ENCODE measurements around the gene PAQR4.

The PAQR4 gene

DNA sequence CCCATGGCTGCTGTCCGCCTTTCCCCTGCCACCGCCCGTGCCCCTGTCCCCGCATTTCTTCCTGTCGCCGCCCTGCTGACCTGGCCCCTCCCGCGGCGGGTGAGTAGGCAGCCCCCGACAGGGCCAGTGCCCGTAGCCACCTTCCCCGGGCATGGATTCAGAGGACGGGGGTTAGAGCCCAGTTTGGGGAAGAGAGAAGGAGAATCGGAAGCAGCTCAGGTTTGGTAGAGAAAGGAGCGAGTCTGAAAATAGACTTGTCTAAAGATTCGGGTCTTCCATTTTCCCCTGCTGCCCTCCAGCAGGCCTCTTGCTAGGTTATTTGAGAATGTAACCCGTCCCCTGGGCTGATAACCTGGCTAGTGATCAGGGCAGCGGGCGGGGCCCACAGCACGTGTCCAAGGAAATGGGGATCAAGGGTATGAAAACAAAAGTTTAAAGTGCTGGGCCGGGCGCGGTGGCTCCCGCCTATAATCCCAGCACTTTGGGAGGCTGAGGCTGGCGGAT lies 35.7 kb downstream of the PAQR4 start:
- DNase-seq (ENCODE audit: low read depth), result no peak

GRCh38 chr16:3007059-3007956 lies 38.2 kb downstream of the PAQR4 start:
- no peak for DNase-seq (ENCODE audit: low read depth)

GRCh38 chr16:3007957-3008689 lies 39.0 kb downstream of the PAQR4 start:
- DNase-seq (ENCODE audit: low read depth), result no peak

GRCh38 chr16:3008690-3009037 lies 39.5 kb downstream of the PAQR4 start:
- DNase-seq (ENCODE audit: low read depth), result no peak

DNA sequence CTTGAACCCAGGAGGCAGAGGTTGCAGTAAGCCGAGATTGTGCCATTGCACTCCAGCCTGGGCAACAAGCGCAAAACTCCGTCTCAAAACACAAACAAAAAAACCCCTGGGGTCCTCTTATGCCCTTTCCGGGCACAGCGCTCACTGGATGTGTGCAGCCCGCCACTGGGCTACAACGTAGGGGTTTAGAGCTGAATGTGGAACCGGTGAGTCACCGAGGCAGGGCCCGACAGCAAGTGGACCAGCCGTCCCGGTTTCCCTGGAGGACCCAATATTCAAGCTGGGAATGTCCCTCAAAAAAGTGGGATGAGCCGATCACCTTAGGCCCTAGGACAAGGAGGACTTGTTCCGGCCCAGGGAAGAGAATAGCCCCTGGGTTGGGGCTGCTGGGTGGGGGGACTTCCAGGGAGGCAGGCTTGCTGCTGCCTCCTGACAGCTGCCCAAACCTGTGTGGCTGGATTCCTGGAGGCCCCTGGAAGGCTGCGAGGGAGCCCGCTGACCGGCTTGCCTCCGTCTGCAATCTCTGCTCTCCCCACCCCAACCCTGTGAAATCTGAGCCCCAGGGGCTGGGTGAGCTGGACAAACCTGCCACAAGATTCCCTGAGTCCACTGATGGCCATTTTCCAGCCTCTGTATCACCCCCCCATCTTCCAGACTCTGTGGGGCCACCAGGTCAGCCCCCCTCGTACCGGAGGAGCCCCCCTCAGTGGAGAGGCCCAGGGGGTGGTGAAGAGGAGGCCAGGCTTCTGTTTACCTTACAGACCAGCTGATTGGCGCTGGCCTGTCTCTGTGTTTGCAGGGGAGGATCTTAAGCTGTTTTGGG lies 40.6 kb downstream of the PAQR4 start:
- no peak for DNase-seq (ENCODE audit: low read depth)

DNA sequence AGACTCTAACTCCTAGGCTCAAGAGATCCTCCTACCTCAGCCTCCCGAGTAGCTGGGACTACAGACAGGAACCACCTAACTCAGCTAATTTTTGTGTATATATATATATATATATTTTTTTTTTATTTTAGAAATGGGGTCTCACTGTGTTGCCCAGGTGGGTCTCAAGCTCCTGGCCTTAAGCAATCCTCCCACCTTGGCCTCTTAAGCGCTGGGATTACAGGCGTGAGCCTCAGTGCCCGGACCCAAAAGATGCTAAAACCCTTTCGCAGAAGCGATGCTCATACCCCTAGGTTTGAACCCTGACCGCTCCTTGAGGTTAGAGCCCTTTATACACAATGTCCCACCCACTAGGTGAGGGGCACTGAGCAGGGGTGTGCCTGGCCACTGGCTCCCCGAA lies 41.4 kb downstream of the PAQR4 start:
- no peak for DNase-seq (ENCODE audit: low read depth)

DNA sequence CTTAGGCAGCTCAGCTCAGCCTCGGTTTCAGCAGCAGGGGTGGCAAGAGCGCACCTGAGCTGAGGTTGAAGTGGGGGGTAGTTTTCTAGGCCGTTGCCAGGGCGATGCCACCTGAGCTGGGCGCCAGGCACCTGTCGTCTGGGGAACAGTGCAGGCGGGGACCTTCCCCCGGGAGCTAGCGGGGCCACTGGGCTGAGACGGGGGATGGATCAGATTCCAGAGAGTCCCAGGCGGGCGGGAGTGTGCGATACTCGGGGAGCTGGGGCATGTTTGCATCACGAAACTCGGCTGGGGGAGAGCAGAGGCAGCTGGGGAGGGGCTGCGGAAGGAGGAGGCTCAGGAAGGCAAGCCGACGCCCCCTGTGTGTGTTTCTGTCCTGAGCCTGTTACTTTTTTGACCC lies 43.1 kb downstream of the PAQR4 start:
- no peak for DNase-seq (ENCODE audit: low read depth)

DNA sequence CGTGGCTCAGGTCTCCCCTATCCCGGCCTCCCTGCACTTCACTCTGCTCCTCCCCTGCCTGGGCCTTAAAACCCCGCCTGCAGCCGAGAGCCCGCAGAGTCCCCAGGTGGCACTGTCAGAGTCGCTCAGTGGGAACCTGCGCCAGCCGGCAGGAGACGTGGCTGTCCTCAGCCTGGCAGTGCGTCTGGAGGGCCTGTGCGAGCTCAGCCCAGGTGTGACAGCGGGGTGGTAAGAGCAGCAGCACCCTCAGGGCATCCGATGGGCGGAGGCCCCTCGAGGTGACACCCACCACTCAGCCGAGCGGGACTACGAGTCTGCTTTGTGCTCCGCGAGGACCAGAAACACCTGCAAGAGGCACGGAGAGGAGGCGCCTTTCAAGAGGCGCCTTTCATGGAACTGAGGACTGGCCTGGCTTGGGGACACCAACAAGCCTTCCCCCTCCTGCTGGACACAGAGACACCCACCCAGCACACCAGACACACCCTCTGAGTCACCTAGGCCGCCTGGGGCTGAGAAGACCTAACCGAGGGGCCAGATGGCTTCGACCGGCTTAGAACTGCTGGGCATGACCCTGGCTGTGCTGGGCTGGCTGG lies 43.8 kb downstream of the PAQR4 start, which contains the start of gene CLDN9:
CLDN9 (plus strand) TSS at position 96 of the 593 bp plus-strand sequence; CDS start at position 536, 440 bp downstream.
- no peak for DNase-seq (ENCODE audit: low read depth)

DNA sequence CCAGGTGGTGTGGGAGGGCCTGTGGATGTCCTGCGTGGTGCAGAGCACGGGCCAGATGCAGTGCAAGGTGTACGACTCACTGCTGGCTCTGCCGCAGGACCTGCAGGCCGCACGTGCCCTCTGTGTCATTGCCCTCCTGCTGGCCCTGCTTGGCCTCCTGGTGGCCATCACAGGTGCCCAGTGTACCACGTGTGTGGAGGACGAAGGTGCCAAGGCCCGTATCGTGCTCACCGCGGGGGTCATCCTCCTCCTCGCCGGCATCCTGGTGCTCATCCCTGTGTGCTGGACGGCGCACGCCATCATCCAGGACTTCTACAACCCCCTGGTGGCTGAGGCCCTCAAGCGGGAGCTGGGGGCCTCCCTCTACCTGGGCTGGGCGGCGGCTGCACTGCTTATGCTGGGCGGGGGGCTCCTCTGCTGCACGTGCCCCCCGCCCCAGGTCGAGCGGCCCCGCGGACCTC lies 44.4 kb downstream of the PAQR4 start:
- DNase-seq (ENCODE audit: low read depth), result no peak

GRCh38 chr16:3013998-3014690 lies 45.0 kb downstream of the PAQR4 start:
- no peak for DNase-seq (ENCODE audit: low read depth)

DNA sequence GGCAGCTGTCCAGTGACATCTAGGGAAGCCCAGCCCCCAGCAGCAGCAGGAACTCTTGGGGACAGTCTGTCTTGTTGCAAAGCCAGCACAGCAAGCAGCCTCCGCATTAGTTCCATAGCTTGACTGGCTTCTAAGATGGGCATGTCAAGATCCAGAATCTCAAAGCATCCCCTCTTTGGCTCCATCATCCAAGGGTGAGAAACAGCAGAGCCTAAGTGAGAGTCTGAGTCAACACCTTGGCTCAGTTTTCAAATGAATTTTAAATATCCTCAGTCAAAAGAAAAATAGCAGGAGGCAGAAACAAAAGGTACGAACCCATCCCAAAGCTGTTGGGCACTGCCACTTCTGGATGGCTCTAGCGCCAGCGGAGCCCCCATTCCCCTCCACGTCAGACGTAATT lies 45.8 kb downstream of the PAQR4 start:
- no peak for DNase-seq (ENCODE audit: low read depth)

GRCh38 chr16:3015865-3016521 lies 46.8 kb downstream of the PAQR4 start:
- no peak for DNase-seq (ENCODE audit: low read depth)

DNA sequence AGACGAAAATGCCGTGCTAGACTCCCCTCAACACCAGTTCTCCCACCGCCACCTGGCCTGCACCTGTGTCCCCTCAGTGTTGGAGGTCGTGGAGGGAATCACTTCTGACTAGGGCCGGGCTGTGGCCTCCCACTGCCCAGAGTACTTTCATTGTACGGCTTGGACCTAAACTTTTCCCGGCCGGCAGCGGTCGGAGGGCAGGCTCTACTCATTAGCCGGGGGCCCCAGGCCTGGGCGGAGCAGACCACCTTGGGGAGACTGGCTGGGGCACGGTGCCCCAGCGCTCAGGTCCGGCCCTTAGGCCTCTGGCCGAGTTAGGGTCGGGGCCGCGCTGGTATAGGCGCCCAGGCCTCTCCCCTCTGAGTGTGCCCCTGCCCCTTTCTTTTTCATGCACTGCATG lies 48.2 kb downstream of the PAQR4 start:
- no peak for DNase-seq (ENCODE audit: low read depth)

DNA sequence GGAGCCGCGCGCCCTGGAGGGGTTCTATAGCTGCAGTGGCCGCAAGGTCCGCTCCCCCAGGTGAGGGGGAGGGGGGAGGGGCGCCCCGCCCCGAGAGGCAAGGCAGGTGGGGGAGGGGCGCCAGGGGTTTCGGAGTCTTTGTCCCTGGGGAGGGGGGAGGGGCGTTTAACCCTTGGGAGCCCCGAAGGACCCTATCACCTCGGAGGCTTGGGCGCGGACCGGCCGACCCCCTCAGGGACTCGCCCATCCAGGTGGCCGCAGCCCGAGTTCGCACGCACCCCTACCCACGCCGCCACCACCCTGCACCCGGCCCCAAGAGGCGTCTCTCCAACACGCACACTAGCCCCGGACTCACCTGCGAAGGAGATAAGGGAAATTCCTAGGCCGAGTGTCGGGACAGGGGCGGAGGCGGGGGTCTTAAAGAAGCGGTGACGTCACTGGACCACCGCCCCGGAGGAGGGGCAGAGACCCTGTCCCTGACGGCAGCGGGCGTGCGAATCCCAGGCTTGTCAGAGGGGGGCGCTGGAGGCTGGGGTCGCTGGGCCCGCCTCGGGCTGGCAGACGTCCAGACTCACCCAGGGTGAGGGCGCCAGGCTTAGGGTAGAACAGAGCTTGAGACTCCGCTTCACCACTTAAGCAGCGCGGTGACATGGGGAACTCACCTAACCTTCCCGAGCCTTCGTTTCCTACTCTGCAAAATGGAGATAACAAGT lies 48.8 kb downstream of the PAQR4 start, which contains the start of gene CLDN6:
CLDN6 (minus strand) TSS at position 390 of the 713 bp plus-strand sequence. CDS start 2,162 bp downstream, outside the sequence.
- DNase-seq (ENCODE audit: low read depth), result no peak

- DNase-seq (ENCODE audit: low read depth), result no peak
Measured at GRCh38 chr16:3019594-3020246, 50.6 kb downstream of the PAQR4 start.

DNA sequence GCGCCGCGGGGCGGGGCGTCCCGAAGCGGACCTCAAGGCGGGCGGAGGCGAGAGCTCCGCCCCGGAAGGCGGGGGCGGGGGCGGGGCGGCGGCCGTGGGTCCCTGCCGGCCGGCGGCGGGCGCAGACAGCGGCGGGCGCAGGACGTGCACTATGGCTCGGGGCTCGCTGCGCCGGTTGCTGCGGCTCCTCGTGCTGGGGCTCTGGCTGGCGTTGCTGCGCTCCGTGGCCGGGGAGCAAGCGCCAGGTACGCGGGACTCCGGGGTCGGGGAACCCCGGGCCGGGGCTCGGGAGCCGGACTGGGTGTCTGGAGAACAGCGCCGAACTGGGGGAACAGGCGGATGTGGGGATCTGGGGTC lies 51.1 kb downstream of the PAQR4 start, which contains the start of gene TNFRSF12A:
TNFRSF12A (plus strand) TSS at position 122 of the 357 bp plus-strand sequence; CDS start at position 152, 30 bp downstream.
- DNase-seq (ENCODE audit: low read depth), result peak; percentile 44

DNA sequence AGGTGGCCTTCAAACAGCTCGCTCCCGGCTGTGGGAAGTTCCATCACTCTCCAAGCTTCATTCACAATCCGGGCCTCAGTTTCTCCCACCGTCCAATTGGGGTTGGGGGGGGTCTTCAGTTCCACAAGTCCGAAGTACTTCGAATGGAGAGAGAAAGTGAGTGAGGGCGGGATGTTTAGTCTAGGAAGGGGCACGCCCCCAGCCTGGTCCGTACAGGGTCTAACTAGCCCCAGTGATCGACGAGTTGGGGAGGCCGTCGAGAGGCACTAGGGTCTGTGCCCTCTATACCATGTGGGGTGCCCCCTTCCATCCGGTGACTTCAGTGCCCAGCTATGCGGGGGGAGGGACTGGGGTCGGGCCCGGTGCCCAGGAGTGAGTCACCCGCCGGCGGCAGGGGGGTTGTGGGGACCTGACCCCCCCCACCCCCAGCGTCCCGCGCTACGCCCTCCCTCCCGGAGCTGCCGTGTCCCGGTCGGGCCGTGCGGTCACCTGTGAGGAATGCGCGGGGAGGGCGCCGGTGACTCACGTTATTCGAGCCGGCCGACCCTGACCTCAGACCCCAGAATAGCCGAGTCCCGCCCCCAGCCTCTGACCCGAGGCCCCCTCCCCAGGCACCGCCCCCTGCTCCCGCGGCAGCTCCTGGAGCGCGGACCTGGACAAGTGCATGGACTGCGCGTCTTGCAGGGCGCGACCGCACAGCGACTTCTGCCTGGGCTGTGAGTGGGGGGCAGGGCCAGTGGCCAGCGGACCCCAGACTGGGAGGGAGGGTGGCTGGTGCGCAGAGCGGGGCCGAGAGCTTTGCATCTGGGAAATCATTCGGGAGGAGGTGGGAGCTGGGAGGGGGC lies 51.7 kb downstream of the PAQR4 start:
- peak; percentile 67 for DNase-seq (ENCODE audit: low read depth)

All from T follicular helper cell (primary cell).